GM19351 (cell line): ENCODE results near the gene HERC2.
"Not testable (repeated sequence)": the region's sequence is repeated elsewhere in the genome, so short reads cannot be mapped to it uniquely, and the experiment has no call there.

Experiments
- ATAC-seq: cut with Tn5 transposase; IDR thresholded peaks from one replicate; pipeline ENCODE4 v1.9.1; 2021; ENCODE audit warnings: mild to moderate bottlenecking, moderate library complexity; ENCODE audit not compliant: unreplicated experiment

Gene HERC2

GRCh38 chr15:28274635-28275034 lies 47.3 kb downstream of the HERC2 start:
- ATAC-seq = no peak

- ATAC-seq = no peak
Observed at GRCh38 chr15:28273873-28274610, 47.9 kb downstream of the HERC2 start.

- ATAC-seq = no peak
Observed at GRCh38 chr15:28273468-28273867, 48.5 kb downstream of the HERC2 start.

DNA sequence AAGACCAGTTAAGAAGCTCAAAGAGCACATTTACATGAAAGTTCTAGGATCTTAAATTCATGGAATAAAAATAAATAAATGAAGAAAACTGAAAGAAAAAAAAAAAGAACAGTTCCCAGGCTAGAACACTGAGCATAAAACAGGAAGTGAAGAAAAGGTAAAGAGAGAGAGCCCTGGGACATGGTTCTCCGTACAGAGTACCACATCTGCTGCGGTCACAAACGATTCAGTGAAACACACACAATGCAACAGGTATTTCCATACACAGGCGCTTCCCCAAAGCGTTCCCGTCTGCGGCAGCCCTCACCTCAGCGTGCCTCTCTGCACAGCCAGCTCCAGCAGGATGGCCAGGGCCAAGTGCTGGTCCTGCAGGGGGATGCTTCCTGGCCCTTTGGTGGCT lies 49.4 kb downstream of the HERC2 start:
- ATAC-seq = no peak

DNA sequence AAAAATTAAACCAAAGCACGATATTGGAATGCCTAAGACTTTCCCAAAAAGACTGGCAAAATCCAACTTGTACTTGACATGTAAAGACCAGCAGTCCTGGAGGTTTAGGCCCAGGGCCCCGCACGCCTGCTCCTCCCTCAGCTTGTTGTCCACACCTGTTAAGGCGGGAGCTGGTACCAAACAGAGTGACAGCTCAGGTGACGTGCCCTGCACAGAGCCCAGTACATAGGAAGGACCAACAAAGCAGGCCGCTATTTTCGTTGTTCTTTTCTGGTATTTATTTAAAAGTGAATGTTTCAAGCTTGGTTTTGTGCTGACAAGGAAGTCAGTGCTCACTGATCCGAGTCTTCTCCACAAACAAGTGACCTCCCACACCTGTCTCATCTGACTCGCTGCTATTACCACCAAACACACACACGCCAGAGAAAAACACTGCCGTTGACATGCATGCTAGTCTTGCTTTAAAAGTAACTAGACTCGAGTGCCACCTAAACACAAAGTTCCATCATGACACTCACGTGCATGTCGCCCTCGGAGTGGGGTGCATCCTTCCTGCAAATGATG lies 50.2 kb downstream of the HERC2 start:
- ATAC-seq = no peak

DNA sequence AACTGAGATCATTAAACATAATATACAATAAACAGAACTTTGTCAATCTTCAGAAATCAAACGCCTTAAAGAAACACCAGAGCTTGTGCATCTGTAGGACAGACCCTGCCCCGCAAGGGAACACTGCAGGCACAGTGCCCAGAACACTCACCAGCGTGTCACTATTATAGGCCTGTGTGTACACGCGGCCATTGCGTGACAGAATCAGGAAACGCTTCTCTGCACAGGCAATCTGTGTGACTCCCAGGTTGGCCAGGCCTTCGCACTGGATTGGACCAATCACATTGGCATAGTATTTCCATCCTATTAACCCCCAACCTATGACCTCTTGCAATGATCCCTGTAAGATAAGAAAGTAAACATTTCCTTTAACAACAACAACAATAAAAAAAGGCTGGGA lies 52.9 kb downstream of the HERC2 start:
- ATAC-seq = no peak

DNA sequence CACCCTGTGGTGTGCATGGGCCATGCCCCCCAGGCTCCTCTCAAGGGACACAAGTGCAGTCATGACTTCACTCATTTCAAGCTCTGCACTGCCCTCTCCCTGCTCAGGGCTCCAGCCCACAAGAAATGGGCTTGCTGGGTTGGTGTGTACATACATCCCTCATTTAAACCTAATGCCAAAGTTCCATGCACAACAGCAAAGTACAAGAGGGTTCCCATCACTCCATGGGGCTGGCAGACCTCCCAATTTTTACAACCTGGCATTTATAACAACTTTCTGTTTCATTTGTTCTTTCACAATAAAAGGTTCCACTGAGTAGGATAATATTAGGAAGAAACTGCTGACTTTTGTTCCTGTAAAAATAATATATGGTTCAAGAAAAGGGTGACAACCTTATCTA lies 54.3 kb downstream of the HERC2 start:
- ATAC-seq = no peak

- no peak for ATAC-seq
Observed at GRCh38 chr15:28265334-28266019, 56.5 kb downstream of the HERC2 start.

- no peak for ATAC-seq
Observed at GRCh38 chr15:28264166-28264565, 57.8 kb downstream of the HERC2 start.

DNA sequence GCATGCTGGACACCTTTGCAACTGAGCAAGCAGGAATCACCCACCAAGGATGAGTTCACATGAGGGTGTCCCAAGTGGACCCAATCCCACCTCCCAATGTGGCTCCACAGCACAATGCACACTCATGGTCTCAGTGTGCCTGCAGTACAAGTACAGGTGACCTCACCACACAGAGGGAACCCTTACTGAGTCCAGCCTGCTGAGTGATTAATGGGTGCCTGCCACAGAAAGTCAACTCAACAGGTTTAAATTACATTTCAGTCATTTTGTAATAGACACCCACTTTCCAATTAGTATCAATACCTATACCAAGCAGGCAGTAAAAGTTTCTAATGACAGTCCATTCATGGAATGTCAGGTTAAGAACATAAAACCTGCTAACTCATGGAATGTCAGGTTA lies 59.5 kb downstream of the HERC2 start:
- ATAC-seq = no peak

DNA sequence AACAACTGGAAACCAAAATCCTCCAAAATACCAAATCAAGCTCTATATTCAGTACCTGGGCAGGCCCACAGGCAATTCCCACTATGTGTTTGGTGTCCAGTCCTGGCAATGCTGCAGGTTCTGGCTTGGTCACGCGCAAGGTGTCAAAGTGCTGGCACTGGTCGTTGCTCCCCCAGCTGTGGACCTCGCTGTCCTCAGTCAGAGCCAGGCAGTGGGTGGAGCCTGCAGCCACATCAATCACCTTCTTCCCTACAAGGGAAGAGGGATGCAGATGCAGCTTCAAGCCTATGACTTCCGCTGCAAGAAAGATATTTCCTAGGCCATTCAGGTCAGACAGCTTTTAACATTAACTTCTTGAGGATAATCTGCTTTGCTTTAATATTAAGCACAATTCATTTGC lies 61.3 kb downstream of the HERC2 start:
- ATAC-seq = no peak

- ATAC-seq = no peak
Observed at GRCh38 chr15:28260317-28260716, 61.7 kb downstream of the HERC2 start.

DNA sequence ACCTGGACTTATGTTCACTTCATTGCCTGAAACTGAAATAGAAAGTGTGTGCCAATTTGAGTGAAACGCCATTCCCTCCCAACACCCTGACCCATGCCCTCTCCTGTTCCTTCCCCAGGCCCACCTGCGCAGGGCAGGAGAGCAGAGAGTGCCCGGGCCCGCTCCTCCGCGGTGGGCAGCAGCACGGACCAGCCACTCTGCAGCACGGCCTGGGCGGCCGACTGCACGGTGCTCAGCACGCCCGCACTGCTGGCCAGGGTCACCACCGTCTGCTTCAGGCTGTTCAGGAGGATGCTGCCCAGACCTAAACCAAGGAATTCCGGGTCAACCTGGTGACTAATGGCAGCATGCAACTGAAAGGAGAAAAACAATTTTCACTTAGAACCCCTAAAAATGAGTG lies 66.0 kb downstream of the HERC2 start:
- ATAC-seq = no peak

DNA sequence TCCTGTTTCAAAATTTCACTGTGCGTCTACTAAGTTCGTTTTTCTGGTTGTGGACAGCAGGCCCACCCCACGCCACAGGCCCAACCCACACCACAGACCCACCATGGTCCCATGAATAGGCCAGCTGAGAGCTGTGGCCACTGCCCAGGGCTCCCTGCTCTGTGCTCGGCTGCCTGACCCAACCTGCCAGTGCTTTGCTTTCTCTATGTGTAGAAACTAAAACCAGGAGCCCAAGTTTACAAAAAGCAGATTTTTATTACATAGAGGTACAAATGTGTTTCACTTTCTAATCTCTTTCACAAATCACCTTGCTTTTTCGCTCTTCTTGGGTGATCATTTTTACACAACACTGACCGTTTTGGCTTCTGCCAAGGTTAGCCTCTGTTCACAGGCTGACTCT lies 69.1 kb downstream of the HERC2 start:
- ATAC-seq = no peak

DNA sequence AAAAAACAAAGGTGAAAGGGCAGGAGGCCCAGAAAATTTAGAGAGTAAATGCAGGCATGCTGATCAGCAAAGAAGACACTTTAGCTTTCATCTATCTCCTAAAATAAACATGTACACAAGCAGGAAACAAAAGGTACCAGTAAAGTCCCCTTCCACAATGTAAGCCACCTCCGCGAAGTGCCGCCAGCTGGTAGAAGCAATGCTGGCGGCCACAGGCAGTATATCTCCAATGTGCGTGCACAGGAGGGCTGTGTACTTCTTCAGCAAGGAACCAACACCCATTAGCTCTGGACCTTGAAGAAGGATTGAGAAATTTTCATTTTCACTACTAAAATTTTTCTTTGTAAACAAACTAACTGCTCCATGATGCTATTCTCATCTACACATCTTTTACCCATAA lies 75.4 kb downstream of the HERC2 start:
- no peak for ATAC-seq

- ATAC-seq = no peak
Observed at GRCh38 chr15:28243901-28244300, 78.1 kb downstream of the HERC2 start.

DNA sequence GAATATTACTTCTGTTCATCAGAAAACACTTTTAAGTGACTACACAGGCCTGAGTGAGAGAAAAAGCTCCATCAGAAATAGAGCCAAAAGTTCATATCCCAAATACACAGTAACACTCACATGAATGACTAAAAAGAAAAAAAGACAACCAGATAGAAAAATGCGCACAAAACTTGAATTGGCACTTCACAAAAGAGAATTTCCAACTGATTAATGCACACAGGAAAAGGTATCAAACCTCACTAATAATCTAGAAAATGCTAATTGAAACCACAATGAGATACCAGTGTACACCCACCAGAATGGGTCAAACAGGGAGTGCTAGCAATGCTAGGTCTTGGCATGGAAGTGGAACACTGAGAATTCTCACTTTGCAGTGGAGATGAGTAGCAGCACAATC lies 78.6 kb downstream of the HERC2 start:
- no peak for ATAC-seq

GRCh38 chr15:28238296-28238695 lies 83.7 kb downstream of the HERC2 start:
- ATAC-seq = not testable (repeated sequence)

- not testable (repeated sequence) for ATAC-seq
Observed at GRCh38 chr15:28231743-28232142, 90.2 kb downstream of the HERC2 start.

GRCh38 chr15:28231336-28231735 lies 90.6 kb downstream of the HERC2 start:
- not testable (repeated sequence) for ATAC-seq

DNA sequence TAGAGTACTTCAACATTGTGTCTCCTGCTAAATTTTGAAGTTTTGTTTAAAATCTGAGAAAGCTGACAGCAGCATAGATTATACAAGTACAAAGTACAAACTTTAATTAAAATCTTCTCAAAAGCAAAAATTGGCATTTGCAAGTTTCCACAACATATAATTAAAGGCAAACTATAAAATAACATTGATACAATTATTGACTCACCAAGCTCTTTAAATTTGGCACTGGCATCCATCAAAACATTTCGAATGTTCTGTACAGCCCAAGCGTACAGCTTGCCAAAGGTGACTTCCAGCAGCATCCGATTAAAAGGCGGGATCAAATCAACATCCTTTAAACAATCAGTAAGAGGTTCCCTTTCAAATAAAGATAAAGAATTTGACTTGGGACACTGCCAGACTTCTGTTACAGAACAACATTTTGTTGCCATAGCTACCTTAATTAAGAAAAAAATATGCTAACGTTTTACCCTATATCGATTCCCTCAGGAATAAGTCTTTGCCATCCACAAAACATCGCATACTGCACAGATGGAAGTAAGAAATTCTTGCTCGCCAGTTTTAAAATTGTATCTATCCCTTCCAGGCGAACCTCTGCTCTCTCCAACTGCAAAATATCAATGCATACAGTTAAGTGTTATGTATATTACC lies 92.9 kb downstream of the HERC2 start:
- not testable (repeated sequence) for ATAC-seq

GRCh38 chr15:28228096-28228495 lies 93.9 kb downstream of the HERC2 start:
- no peak for ATAC-seq
